Prostate gland (tissue), 2 donors: ENCODE data around the gene CTNND1. TPM values are rescaled to one million over a fixed set of nuclear protein-coding genes. Genes with fewer than 3 reads are reported as not detected.

Source experiments
- DNase-seq: peaks from one replicate; pipeline ENCODE4 v3.0.0-alpha.2; 2019; ENCODE audit warnings: low spot score
- H3K27ac ChIP-seq, 2 donors: fragments of 200-600 bp; sonication (generic); 2 replicates each; pipeline ENCODE4 v1.5.1; 2017 to 2019
- H3K27me3 ChIP-seq: fragments of 200-600 bp; sonication (generic); replicated peaks from 2 replicates; pipeline ENCODE4 v1.5.1; 2019; ENCODE audit not compliant: insufficient read depth
- H3K36me3 ChIP-seq, 2 donors: fragments of 200-600 bp; sonication (generic); 1 replicate in 1 of 2; 2 replicates in 1 of 2; pipeline versions ENCODE4 v1.5.1 to v1.8.1; 2017 to 2019
- H3K4me1 ChIP-seq: fragments of 200-600 bp; sonication (generic); replicated peaks from 2 replicates; pipeline ENCODE4 v1.5.1; 2019
- H3K4me3 ChIP-seq, 2 donors: fragments of 200-600 bp; sonication (generic); 2 replicates each; pipeline ENCODE4 v1.5.1; 2017 to 2019
- H3K9me3 ChIP-seq: fragments of 200-600 bp; sonication (generic); 2 replicates; pipeline ENCODE4 v1.5.1; 2017
- CTCF ChIP-seq, 4 experiments: fragments of 200-600 bp in 2 of 4; fragments of 450-650 bp in 2 of 4; sonication (generic) in 2 of 4; IDR thresholded peaks; 1 replicate in 3 of 4; 2 replicates in 1 of 4; pipeline ENCODE4 v1.5.1; 2016 to 2019; ENCODE audit warnings: antibody characterized with exemption in 4 of 4, mild to moderate bottlenecking in 2 of 4, moderate library complexity in 2 of 4
- POLR2A ChIP-seq: fragments of 450-650 bp; IDR thresholded peaks from one replicate; pipeline ENCODE4 v1.6.1; 2016; ENCODE audit warnings: antibody characterized with exemption, mild to moderate bottlenecking
- POLR2AphosphoS5 ChIP-seq: sonication (generic); formaldehyde crosslinking; IDR thresholded peaks from one replicate; pipeline ENCODE4 v1.6.1; 2017; ENCODE audit warnings: antibody characterized with exemption
- WGBS: methylation state at CpG from one replicate; pipeline ENCODE4 v1.1.5; 2018; 5-methylcytosine and 5-hydroxymethylcytosine counted together
- intact Hi-C: fragments of 100-400 bp; cut with DNase I; formaldehyde crosslinking; loops from one replicate; pipeline ENCODE4 v1.14.2; 2022
- total RNA-seq, 2 donors: library from RNA; depleted of rRNA; stranded (reverse); fragments of >200 nt; gene quantifications; one replicate each; pipeline ENCODE4 v1.1.0, GENCODE V29; 2016

CTNND1 gene
- total RNA-seq, 2 donors from 2014 or later: 189 to 223 TPM

DNA sequence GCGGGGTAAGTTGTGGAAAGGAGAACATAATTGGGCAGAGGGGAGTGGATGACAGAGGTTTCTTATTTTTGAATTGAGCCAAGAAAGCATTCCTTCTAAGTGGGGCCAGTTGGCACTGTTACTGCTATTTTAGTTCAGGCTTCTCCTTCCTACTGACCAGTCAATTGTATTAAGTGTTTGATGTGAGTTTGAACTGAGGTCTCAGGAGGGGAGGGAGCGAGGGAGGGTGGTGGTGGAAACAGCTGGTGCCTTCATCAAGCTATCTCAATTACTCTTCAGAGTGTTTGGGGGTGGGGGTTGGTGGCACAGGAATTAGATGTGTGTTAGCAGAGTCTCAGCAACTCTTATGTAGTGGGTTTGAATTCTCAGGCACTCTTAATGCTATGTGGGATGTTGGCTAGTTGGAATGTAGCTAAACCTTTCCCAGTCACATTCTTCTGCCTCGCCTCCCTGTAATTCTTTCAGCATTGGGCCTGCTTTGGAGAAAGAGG is 14.5 kb downstream of the CTNND1 start:
- WGBS: 54% methylated on average over 3 of the region's 3 CpGs
- intact Hi-C loops: no loop called here
- TF ChIP-seq POLR2AphosphoS5 (no peak), CTCF (IDR thresholded peaks at IDR 0.05) (no peak), POLR2A (no peak)
- Histone ChIP-seq H3K9me3 (no peaks in the 10 kb centered on the region), H3K4me3 (no peak overlapping the region), H3K27me3 (no peaks in the 10 kb centered on the region), H3K4me1 (peaks cover 42% of the 10 kb centered on the region), H3K36me3 (no peaks in the 10 kb centered on the region), H3K27ac (peak overlapping the region; percentile 80 to 87)
- no peak for DNase-seq

- TF ChIP-seq POLR2A (no peak), CTCF (IDR thresholded peaks at IDR 0.05) (no peak), POLR2AphosphoS5 (no peak)
- intact Hi-C loops: no loop called here
- Histone ChIP-seq H3K9me3 (no peaks in the 10 kb centered on the region), H3K4me1 (peaks cover 47% of the 10 kb centered on the region), H3K4me3 (no peak overlapping the region), H3K27me3 (no peaks in the 10 kb centered on the region), H3K36me3 (no peaks in the 10 kb centered on the region), H3K27ac (peak overlapping the region; percentile 80 to 87)
- WGBS: 12% methylated on average over 2 of the region's 2 CpGs
- no peak for DNase-seq
Observed at GRCh38 chr11:57776577-57777210, 15.1 kb downstream of the CTNND1 start.

- peaks cover 56% of the 10 kb centered on the region for H3K4me1 ChIP-seq
Observed at GRCh38 chr11:57777969-57778317, 16.3 kb downstream of the CTNND1 start.

GRCh38 chr11:57778318-57779037 is 16.9 kb downstream of the CTNND1 start:
- H3K4me3 ChIP-seq: peak overlapping the region in 1 of 2 donors; percentile 3
- H3K4me1 ChIP-seq: peaks cover 56% of the 10 kb centered on the region
- peak; percentile 91 for DNase-seq
- H3K9me3 ChIP-seq: no peaks in the 10 kb centered on the region
- intact Hi-C loops: no loop called here
- no peaks in the 10 kb centered on the region for H3K27me3 ChIP-seq
- peak; percentile 83 for TF ChIP-seq POLR2AphosphoS5
- TF ChIP-seq CTCF (IDR thresholded peaks at IDR 0.05): no peak
- peak overlapping the region; percentile 80 to 87 for H3K27ac ChIP-seq
- H3K36me3 ChIP-seq: no peaks in the 10 kb centered on the region
- 7% methylated on average over 6 of the region's 6 CpGs for WGBS

More at GRCh38 chr11:57777969-57778317, 16.3 kb downstream of the CTNND1 start:
- no peak for TF ChIP-seq POLR2A
- TF ChIP-seq POLR2AphosphoS5: no peak
- TF ChIP-seq CTCF (IDR thresholded peaks at IDR 0.05): no peak
- WGBS: 25% methylated on average over 3 of the region's 3 CpGs
- Histone ChIP-seq H3K4me3 (peak overlapping the region in 1 of 2 donors; percentile 3), H3K36me3 (no peaks in the 10 kb centered on the region), H3K9me3 (no peaks in the 10 kb centered on the region), H3K27ac (peak overlapping the region; percentile 80 to 87), H3K27me3 (no peaks in the 10 kb centered on the region)
- peak; percentile 44 for DNase-seq
- intact Hi-C loops: no loop called here
